GM18517 (cell line): ENCODE data around the gene RAI14.
"Not testable (repeated sequence)": the region's sequence is repeated elsewhere in the genome, so short reads cannot be mapped to it uniquely, and the experiment has no call there.

Experiments
- ATAC-seq: cut with Tn5 transposase; IDR thresholded peaks from one replicate; pipeline ENCODE4 v1.9.1; 2021; ENCODE audit warnings: mild to moderate bottlenecking, moderate library complexity; ENCODE audit not compliant: unreplicated experiment

The RAI14 gene

DNA sequence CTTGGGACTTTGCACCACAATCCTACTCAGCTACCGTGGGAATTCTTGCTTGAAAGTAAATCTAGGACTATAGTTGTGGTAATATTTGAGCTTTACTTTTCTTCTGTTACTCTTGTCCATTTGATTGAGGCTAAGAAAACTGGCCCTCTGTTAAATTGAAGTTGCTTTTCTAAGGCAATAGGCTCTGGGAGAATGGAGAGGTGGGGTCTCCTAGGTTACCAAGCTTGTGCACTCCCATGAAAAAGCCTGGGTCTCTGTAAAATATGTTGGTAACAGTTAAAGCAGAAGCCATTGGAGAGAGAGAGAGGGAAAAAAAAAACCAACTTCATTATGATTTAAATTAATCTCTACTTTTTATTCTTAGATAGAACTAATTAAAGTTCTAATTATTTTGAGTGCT is 68.6 kb downstream of the RAI14 start:
- ATAC-seq: no peak

DNA sequence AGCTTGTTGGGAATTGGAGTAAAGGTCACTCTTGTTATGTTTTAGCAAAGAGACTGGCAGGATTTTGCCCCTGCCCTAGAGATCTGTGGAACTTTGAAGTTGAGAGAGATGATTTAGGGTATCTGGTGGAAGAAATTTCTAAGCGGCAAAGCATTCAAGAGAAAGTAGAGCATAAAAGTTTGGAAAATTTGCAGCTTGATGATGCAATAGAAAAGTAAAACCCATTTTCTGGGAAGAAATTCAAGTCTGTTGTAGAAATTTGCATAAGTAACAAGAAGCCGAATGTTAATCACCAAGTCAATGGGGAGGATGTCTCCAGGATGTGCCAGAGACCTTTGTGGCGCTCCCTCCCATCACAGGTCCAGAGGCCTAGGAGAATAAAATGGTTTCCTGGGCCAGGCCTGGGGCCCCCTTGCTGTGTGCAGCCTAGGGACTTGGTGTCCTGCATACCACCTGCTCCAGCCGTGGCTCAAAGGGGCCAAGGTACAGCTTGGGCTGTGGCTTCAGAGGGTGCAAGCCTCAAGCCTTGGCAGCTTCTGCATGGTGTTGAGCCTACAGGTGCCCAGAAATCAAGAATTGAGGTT is 71.1 kb downstream of the RAI14 start:
- not testable (repeated sequence) for ATAC-seq

DNA sequence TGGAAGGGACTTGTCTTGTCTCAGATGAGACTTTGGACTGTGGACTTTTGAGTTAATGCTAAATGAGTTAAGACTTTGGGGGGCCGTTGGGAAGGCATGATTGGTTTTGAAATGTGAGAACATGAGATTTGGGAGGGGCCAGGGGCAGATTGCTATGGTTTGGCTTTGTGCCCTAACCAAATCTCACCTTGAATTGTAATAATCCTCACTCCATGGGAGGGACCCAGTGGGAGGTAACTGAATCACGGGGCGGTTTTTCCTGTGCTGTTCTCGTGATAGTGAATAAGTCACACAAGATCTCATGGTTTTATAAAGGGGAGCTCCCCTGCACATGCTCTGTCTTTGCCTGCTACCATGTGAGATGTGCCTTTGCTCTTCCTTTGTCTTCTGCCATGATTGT is 72.1 kb downstream of the RAI14 start:
- no peak for ATAC-seq

DNA sequence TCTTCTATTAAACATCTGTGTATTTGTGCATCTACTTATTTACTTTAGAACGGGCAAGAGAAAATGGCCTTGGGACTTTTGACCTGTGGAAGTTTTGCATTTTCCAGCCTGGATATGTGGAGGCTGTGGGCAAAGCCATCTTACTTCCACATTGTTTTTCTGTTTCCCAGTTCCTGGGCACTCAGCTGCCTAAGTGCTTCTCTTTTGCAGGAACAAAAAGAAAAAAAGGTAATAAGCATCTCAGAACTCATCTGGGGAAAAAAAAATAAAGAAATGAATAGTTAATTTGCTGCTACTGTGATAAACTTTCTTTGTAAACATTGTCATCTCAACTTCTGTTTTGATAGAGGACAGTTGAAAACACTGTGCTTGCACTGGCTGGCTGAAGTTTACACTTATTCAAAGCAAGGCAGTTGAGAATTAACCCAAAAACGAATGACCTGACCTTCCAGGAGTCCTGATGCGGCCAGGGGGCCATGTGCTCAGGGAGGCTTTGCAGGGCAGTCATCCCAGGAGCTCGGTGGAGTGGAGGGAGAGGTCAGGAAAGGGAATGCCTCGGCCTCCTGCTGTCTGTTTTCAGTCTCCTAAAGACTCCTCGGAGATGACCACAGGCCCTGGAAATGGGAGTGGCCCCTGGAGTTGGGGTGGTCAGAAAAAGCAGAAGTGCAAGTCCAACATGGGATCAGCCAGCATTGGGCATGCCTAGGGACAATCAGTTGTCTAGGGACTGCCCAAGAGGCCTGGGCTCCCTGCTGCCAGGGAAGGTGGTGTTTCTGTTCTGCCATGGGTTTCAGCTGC is 75.5 kb downstream of the RAI14 start:
- no peak for ATAC-seq

DNA sequence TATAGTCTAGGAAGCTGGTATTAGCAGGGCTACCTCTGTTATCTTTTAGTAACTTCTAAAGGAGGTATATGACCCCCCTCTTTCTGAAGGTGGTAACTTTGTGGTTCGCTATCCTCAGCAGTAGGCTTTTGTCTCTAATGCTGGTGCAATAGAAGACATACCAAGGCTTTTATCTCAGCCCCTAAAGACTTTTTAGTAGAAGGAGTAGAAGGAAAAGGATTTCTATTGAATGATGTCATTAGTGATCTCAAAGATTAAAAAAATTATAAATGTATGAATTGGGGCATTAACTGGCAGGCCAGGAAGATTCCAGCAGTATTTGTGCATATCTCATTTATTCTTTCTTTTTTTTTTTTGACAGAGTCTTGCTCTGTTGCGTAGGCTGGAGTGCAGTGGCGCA is 78.2 kb downstream of the RAI14 start:
- no peak for ATAC-seq

DNA sequence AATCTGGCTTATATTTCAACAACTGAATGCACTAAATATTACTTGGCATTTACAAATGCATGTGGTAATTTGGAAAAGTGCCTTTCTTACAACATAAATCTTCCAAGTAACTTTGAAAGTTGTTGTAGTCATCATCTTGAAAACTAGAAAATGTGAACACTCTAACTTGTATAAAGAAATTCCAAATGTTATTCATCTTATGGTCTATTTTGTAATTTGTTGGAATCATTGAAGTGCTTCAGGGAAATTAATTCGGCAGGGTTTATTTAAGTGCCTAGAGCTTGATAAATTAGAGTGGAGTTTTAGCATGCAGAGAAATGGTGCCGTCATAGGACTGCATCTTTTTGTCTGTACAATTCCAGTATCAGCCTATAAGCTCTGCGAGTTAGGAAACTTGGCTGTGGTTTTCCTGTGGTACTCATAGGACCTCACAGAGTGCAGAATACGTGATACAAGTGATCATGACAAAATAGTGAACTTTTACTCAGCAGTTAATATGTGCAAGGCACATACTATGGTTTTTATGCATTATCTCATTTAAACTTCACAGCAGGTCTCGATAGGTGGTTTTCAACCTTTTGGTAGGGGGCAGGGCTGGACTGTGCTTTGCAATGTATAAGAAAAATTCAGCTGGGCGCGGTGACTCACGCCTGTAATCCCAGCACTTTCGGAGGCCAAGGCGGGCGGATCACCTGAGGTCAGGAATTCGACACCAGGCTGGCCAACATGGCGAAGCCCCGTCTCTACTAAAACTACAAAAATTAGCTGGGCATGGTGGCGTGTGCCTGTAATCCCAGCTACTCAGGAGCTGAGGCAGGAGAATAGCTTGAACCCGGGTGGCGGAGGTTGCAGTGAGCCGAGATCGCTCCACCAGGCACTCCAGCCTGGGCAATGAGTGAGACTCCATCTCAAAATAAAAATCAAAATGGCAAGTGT is 79.6 kb downstream of the RAI14 start:
- ATAC-seq: no peak

DNA sequence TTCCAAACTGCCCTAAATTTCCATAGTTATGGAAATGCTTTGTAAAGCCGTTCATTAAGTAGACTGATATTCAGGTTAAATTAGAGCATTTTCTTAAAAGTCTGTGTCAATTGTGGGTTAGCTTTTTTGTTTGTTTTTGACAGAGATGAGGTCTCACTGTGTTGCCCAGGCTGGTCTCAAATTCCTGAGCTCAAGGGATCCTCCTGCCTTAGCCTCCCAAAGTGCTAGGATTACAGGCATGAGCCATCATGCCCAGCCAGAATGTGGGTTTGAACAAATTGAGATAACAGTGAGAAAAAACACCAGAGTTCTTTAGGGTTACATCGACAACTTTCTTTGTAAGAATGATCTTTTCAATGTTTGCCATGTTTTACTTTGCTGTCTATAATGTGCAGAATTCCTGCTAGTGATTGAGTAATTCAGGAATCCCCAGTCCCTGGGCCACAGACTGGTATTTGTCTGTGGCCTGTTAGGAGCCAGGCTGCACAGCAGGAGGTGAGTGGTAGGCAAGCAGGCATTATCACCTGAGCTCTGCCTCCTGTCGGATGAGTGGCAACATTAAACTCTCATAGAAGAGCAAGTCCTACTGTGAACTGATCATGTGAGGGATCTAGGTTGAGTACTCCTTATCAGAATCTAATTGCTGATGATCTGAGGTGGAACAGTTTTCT is 80.5 kb downstream of the RAI14 start:
- ATAC-seq: no peak

DNA sequence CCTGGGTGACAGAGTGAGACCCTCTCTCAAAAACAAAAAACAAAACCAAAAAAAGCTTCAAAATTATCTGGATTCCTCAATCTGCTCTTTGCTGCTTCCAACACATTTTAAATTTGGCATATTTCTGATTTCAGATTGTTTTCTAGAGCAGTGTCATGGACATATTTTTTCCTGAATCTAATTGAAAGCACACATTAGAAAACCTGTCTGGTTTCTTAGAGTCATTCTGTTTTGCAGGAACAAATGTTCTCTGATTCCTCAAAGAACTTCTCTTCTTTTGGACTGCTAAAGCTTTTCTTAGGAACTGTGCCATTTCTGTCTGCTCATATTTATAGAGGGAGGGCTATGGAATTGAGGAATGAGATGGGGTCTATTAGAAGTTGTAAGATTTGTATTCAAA is 81.6 kb downstream of the RAI14 start:
- ATAC-seq: no peak

DNA sequence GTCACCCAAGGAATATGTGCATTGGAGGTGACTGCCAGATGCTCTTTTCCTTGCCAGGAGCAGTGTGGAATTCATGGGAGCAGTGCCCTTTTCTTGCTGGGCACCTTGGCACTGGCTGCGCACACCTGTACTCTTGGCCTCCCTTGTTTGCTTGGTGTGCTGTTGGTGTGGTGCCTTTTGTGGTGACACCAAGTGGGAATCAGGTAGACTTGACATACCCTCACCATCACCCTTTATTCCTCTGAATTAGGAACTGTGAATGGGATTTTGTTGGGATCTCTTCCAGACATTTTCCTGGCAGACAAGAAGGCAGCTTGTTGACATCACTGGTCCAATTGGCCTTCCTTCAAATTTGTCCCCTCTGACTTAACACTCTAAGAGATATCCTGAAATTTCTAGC is 82.3 kb downstream of the RAI14 start:
- no peak for ATAC-seq

DNA sequence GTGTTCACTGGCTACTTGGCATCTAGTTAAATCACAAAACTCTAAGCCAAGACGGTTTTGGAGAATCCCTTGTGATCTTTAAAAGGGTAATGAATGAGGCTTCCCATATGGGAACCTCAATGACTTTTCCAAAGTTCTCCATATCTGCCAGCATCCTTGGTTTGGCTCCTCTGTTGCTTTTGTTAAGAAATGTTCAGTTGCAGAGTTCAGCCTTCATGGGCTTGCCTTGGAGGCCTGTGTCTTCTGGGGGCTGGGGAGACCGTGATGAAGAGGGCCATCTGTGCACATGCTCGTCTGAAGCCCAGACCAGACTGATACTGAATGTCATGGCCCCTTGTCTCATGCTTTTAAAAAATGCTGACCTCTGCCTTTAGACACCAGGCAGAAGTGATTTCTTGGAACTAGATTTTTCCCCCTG is 84.3 kb downstream of the RAI14 start:
- no peak for ATAC-seq

DNA sequence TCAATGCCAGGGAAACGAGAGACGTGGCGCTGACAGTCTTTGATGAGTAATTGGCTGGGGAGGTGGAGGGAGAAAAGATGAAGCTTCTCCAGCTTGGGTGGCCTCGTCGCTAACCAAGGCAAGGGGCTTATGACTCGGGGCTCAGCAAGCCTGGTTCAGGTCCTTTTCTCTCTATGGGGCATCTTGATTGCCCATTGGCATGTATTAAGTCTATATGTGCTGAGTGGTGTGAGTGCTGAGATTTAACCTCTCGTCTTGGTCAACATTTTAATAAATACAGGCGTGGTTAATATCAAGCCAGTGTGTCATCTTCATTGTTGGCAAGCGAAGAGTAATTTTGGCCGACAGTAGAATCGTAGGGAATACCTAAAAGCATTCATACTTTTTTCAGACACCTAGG is 85.9 kb downstream of the RAI14 start:
- ATAC-seq: no peak

DNA sequence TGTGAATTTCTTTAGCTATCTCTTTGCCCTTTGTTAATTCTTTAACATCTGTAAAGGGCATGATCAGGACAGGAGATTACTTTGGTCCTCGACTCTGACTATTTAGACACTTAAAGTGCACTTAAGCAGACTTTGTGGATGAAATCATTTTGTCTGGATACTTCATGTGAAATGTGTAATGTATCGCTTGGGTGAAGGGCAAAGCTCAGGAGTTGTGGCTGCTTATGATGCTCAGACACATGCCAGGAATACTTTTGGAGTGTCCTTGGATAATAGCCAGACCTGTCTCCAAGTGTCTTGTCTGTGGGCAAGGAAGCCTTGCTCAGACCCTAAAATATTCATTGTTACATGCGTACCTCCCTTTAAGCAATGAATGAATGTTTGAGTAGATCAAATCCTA is 87.8 kb downstream of the RAI14 start:
- no peak for ATAC-seq

DNA sequence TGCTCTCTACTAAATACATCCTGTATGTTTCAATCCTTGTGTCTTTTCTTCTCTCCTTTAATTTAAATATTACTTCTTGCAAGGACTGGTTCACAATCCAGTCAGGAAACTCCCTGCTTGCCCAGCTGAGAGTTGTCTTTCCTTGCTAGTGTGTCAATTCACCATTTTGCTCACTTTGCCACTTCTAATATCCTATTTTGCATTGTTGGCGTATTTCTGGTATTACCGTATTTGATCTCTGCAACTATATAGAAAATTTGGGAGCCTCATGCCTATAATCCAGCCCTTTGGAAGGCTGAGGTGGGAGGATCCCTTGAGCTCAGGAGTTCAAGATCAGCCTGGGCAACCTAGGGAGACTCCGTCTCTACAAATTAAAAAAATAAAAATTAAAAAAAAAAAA is 92.3 kb downstream of the RAI14 start:
- ATAC-seq: no peak

DNA sequence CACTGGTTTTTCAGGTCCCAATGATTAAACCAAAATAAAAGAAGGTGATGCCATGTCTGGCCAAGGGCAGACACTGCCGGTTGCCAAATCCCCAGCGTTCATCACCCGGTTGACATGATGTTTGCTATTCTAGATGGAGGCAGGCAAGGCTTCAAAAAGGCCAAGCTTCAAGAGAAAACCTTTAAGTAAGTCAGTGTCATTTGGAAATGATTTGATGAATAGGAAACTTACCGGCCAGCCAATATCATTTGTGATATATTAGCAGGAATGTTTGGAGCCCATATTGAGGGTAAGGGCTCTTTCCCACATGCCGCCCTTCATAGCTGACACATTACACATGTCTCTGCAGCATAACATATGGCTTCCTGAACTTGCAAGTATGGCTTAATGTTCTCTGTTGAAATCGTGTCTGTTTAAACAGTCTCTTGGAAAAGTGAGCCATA is 93.3 kb downstream of the RAI14 start:
- ATAC-seq: no peak

DNA sequence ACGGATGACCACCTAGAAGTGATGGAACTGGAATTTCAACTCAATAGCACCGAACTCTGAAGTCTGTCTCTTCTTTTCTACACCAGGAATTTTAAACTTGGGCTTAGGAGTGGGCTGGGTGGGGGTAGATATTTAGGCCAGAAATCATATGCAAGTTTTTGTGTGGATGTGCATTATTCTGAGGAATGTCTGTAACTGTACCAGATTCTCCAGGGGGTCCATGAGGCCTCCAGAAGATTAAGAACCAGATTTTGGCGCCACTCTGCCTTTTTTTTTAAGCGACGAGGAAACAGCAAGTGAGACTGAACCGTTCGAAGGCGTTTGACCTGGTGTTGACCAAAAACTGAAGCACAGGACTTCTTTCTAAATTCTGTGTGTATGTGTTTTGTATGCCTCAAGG is 94.1 kb downstream of the RAI14 start:
- no peak for ATAC-seq

DNA sequence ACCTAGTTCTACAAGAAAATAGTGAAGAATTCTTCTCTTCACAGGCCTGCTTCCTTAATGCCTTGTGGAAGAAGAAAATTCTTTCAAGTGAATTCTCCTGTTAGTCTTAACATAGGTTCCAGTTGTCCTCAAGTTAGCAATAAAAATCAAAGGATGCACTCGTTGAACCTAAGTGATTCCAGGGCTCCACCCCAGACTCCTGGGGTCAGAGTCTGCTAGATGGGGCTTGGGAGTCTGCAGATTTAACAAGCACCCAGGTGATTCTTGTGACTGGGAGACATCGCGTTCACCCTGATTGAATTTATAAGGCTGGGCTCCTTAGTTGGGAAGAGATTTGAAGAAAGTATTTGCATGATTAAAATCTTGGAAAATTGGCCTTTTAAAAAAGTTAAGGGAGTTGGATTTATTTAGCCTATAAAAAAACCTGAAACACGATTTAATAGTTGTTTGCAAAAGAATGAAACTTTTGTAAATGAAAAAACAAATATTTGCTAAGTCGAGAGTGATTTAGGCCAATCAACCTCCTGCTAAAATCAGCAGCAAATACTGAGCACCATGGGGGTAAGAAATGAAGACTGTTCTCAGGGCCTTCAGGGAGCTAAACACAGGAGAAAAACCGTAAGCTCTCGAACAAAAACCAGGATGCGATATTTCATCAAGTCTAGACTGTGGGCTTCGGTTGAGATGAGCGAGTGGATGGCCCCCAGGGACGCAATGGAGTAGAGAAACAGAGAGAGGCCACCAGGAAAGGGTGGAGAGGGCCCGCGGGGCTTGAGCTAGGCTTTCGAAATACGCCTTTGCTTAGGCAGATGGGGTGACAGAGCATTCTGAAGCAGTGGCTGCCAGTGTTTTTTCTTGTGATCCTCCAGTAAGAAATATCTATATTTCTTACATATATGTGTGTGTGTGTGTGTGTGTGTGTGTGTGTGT is 95.9 kb downstream of the RAI14 start:
- ATAC-seq: no peak

DNA sequence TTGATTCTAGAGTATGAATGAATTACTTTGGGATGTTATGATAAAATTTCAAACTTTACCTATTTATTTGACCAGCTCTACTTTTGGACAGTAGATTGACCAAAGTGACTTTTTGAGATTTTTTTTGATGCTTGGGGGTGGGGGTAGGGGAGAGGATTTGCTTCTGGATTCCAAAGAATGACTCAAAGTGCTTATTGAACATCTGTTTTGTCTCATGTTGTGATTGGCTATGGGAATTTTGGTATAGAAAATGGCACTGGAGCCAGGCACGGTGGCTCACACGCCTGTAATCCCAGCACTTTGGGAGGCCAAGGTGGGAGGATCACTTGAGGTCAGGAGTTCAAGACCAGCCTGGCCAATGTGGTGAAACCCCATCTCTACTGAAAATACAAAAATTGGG is 97.1 kb downstream of the RAI14 start:
- not testable (repeated sequence) for ATAC-seq

DNA sequence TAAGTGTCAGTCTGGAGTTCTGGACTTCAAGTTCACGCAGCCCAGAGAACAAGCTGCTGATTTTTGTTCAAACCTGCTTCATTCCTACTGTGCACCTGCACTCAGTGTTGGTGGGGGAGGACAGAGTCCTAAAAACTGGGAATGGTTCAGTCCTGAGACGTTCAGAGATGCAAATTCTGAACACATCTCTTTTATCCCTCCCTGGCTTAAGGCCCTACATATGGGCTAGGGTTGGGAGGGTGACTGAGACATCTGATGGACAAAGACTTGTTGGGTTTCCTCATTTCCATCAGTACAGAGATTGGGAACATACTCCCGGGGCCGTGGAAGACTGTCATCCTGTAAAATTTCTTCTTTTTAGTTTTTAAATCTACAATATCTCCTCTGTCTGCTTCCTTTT is 99.8 kb downstream of the RAI14 start:
- no peak for ATAC-seq

DNA sequence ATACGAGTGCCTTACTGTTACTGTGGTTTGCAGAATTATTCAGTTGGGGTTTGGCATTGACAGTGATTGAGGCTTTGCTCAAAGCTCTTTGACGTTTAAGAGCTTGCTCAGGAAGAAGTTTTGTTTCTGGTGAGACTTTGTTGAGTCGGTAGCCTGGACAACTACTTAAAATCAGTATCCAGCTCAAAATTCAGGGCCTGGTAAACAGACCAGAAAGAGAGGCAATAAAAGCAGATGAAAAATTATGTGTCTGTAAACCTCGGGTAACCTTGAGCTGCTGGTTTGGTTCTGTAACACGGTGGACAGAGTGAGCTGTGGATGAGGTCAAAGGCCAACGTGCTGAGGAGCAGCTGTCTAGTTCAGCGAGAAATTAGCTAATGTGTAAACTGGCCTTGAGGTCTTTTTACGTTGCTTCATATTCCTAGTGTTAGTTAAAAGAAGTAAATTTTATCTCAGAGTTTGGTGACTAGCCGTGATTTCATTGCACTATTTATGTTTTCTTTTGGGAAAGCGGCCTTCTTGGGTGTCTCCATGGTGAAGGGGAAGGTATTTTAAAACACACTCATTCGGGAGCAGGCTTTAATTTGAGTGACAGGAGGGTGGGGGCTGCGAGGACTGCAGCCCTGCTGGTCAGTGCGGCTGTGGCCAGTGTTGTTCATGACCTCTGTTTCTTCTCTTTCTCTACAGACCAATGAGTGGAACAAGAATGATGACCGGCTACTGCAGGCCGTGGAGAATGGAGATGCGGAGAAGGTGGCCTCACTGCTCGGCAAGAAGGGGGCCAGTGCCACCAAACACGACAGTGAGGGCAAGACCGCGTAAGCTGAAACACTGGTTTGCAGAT is 100.9 kb downstream of the RAI14 start:
- ATAC-seq: no peak
